Measurements from ENCODE around the gene TMEM147. TPM values are rescaled to one million over a fixed set of nuclear protein-coding genes. Genes with fewer than 3 reads are reported as not detected.

Gene TMEM147
- total and polyA plus RNA-seq, 2 experiments from 2014 or later, result 129 to 214 TPM

GRCh38 chr19:35555301-35556005 is 10.0 kb downstream of the TMEM147 start:
- no peak overlapping the region for H3K4me2 ChIP-seq (ENCODE audit: unreplicated experiment)
- H3K79me2 ChIP-seq (ENCODE audit: insufficient read depth), result no peaks in the 10 kb centered on the region
- TF ChIP-seq EZH2 (IDR thresholded peaks at IDR 0.05; ENCODE audit: insufficient read depth, poor library complexity, severe bottlenecking), result no peak
- TF ChIP-seq EZH2phosphoT487 (IDR thresholded peaks at IDR 0.05; ENCODE audit: insufficient read depth, low read depth), result no peak
- WGBS, 2 experiments (ENCODE audit: low coverage in 1 of 2, low lambda C conversion rate in 2 of 2, missing lambda C conversion rate in 2 of 2), result 60 to 64% methylated on average over 30 of the region's 30 CpGs
- no peaks in the 10 kb centered on the region for H3F3A ChIP-seq (ENCODE audit: insufficient read depth)
- H3K36me3 ChIP-seq (ENCODE audit: low read depth), result no peaks in the 10 kb centered on the region
- H3K9ac ChIP-seq, result no peak overlapping the region
- no peak overlapping the region for H3K4me3 ChIP-seq
- peak; percentile 44 for DNase-seq
- H3K4me1 ChIP-seq (ENCODE audit: insufficient read depth), result no peaks in the 10 kb centered on the region
- H3K9me2 ChIP-seq (ENCODE audit: insufficient read depth), result no peaks in the 10 kb centered on the region
- H4K20me1 ChIP-seq (ENCODE audit: insufficient read depth), result no peaks in the 10 kb centered on the region
- in situ Hi-C loops (cut with MboI), result no loop called here
- no peak overlapping the region for H3K27ac ChIP-seq
- H3K27me3 ChIP-seq (replicated peaks; ENCODE audit: insufficient read depth), result 0 out of 2 replicates have a peak, but pooled peaks cover 9% of the 10 kb centered on the region
- no peaks in the 10 kb centered on the region for H3K9me3 ChIP-seq (ENCODE audit: low read depth)
- H2AFZ ChIP-seq, result no peak overlapping the region

- Histone ChIP-seq H3K36me3 (ENCODE audit: low read depth) (no peaks in the 10 kb centered on the region), H3K4me3 (no peak overlapping the region), H4K20me1 (ENCODE audit: insufficient read depth) (no peaks in the 10 kb centered on the region), H3K79me2 (ENCODE audit: insufficient read depth) (no peaks in the 10 kb centered on the region), H3K4me1 (ENCODE audit: insufficient read depth) (no peaks in the 10 kb centered on the region), H3K9ac (no peak overlapping the region), H3K4me2 (ENCODE audit: unreplicated experiment) (no peak overlapping the region), H3K9me2 (ENCODE audit: insufficient read depth) (no peaks in the 10 kb centered on the region), H3K27ac (no peak overlapping the region), H2AFZ (no peak overlapping the region), H3K9me3 (ENCODE audit: low read depth) (no peaks in the 10 kb centered on the region), H3K27me3 (replicated peaks; ENCODE audit: insufficient read depth) (0 out of 2 replicates have a peak, but pooled peaks cover 10% of the 10 kb centered on the region), H3F3A (ENCODE audit: insufficient read depth) (no peaks in the 10 kb centered on the region)
- WGBS, 2 experiments (ENCODE audit: low coverage in 1 of 2, low lambda C conversion rate in 2 of 2, missing lambda C conversion rate in 2 of 2), result 73 to 77% methylated on average over 9 of the region's 9 CpGs
- no peak for TF ChIP-seq EZH2 (IDR thresholded peaks at IDR 0.05; ENCODE audit: insufficient read depth, poor library complexity, severe bottlenecking)
- no peak for TF ChIP-seq EZH2phosphoT487 (IDR thresholded peaks at IDR 0.05; ENCODE audit: insufficient read depth, low read depth)
- in situ Hi-C loops (cut with MboI), result no loop called here
- DNase-seq, result no peak
These were observed 10.7 kb downstream of the TMEM147 start for GRCh38 chr19:35556025-35556590.

GRCh38 chr19:35556846-35557538 is 11.6 kb downstream of the TMEM147 start:
- Histone ChIP-seq H3K9me3 (ENCODE audit: low read depth) (no peaks in the 10 kb centered on the region), H3K4me3 (no peak overlapping the region), H3K27me3 (replicated peaks; ENCODE audit: insufficient read depth) (0 out of 2 replicates have a peak, but pooled peaks cover 14% of the 10 kb centered on the region), H3K36me3 (ENCODE audit: low read depth) (no peaks in the 10 kb centered on the region), H2AFZ (no peak overlapping the region), H3K4me1 (ENCODE audit: insufficient read depth) (no peaks in the 10 kb centered on the region), H3K4me2 (ENCODE audit: unreplicated experiment) (no peak overlapping the region), H4K20me1 (ENCODE audit: insufficient read depth) (no peaks in the 10 kb centered on the region), H3K27ac (no peak overlapping the region), H3K79me2 (ENCODE audit: insufficient read depth) (no peaks in the 10 kb centered on the region), H3F3A (ENCODE audit: insufficient read depth) (no peaks in the 10 kb centered on the region), H3K9ac (no peak overlapping the region), H3K9me2 (ENCODE audit: insufficient read depth) (no peaks in the 10 kb centered on the region)
- TF ChIP-seq EZH2 (IDR thresholded peaks at IDR 0.05; ENCODE audit: insufficient read depth, poor library complexity, severe bottlenecking) (no peak), EZH2phosphoT487 (IDR thresholded peaks at IDR 0.05; ENCODE audit: insufficient read depth, low read depth) (no peak)
- whole genome bisulfite sequencing, 2 experiments (ENCODE audit: low coverage in 1 of 2, low lambda C conversion rate in 2 of 2, missing lambda C conversion rate in 2 of 2), result 82 to 88% methylated on average over 16 of the region's 16 CpGs
- in situ Hi-C loops (cut with MboI), result no loop called here
- no peak for DNase-seq

GRCh38 chr19:35557539-35558399 is 12.3 kb downstream of the TMEM147 start:
- H3K4me2 ChIP-seq (ENCODE audit: unreplicated experiment), result peak overlapping the region; percentile 20
- peak; percentile 55 for DNase-seq
- H3K9ac ChIP-seq, result no peak overlapping the region
- no peak overlapping the region for H3K27ac ChIP-seq
- 11 to 12% methylated on average over 29 to 57 of the region's 60 CpGs for WGBS, 2 experiments (ENCODE audit: low coverage in 1 of 2, low lambda C conversion rate in 2 of 2, missing lambda C conversion rate in 2 of 2)
- no peaks in the 10 kb centered on the region for H3K9me3 ChIP-seq (ENCODE audit: low read depth)
- H3K36me3 ChIP-seq (ENCODE audit: low read depth), result no peaks in the 10 kb centered on the region
- H3K4me3 ChIP-seq, result peak overlapping the region; percentile 32; the same call in 1 of the 2 replicates
- H4K20me1 ChIP-seq (ENCODE audit: insufficient read depth), result no peaks in the 10 kb centered on the region
- H3K9me2 ChIP-seq (ENCODE audit: insufficient read depth), result no peaks in the 10 kb centered on the region
- H3K27me3 ChIP-seq (replicated peaks; ENCODE audit: insufficient read depth), result 0 out of 2 replicates have a peak, but pooled peaks cover 14% of the 10 kb centered on the region
- H2AFZ ChIP-seq, result peak overlapping the region; percentile 43
- H3K4me1 ChIP-seq (ENCODE audit: insufficient read depth), result no peaks in the 10 kb centered on the region
- no peaks in the 10 kb centered on the region for H3K79me2 ChIP-seq (ENCODE audit: insufficient read depth)
- no peak for TF ChIP-seq EZH2 (IDR thresholded peaks at IDR 0.05; ENCODE audit: insufficient read depth, poor library complexity, severe bottlenecking)
- TF ChIP-seq EZH2phosphoT487 (IDR thresholded peaks at IDR 0.05; ENCODE audit: insufficient read depth, low read depth), result no peak
- in situ Hi-C loops (cut with MboI), result no loop called here
- H3F3A ChIP-seq (ENCODE audit: insufficient read depth), result no peaks in the 10 kb centered on the region
